Tibial nerve (tissue), 3 donors: ENCODE measurements around the gene CDC23.

ENCODE experiments used
- POLR2A ChIP-seq, 2 donors: fragments of 450-650 bp; IDR thresholded peaks; one replicate each; pipeline ENCODE4 v1.6.1; 2017; ENCODE audit warnings: antibody characterized with exemption in 2 of 2, mild to moderate bottlenecking in 2 of 2, moderate library complexity in 2 of 2
- TF ChIP-seq, protein P1 (sequence below), 5 experiments: fragments of 200-600 bp in 3 of 5; fragments of 450-650 bp in 2 of 5; sonication (generic) in 3 of 5; IDR thresholded peaks; one replicate each; pipeline ENCODE4 v1.5.1; 2016 to 2019; ENCODE audit warnings: antibody characterized with exemption in 5 of 5, mild to moderate bottlenecking in 3 of 5, moderate library complexity in 2 of 5

DNA sequence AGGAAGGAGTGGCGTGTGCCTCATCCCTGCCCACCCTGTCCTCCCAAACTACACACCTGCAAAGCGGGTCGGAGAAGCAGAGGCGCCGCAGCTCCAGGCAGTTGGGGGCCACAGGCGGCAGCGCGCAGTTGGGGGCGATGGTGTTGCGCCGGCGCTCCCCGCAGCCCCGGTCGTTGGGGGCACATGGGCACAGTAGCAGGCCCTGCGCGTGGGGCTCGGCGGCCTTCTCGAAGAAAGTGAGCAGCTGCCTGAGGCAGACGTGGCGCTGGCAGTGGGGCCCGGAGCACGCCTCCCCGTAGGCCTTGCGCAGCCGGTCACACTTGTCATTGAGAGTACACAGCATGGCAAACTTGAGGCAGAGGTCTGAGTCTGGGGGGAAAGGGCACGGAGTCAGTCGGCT, 44.5 kb upstream of the CDC23 start:
- no peak for TF ChIP-seq POLR2A (IDR thresholded peaks at IDR 0.05)
- TF ChIP-seq, protein P1, sequence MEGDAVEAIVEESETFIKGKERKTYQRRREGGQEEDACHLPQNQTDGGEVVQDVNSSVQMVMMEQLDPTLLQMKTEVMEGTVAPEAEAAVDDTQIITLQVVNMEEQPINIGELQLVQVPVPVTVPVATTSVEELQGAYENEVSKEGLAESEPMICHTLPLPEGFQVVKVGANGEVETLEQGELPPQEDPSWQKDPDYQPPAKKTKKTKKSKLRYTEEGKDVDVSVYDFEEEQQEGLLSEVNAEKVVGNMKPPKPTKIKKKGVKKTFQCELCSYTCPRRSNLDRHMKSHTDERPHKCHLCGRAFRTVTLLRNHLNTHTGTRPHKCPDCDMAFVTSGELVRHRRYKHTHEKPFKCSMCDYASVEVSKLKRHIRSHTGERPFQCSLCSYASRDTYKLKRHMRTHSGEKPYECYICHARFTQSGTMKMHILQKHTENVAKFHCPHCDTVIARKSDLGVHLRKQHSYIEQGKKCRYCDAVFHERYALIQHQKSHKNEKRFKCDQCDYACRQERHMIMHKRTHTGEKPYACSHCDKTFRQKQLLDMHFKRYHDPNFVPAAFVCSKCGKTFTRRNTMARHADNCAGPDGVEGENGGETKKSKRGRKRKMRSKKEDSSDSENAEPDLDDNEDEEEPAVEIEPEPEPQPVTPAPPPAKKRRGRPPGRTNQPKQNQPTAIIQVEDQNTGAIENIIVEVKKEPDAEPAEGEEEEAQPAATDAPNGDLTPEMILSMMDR (IDR thresholded peaks at IDR 0.05): no peak
